SHP77 (cell line): ENCODE results near the gene LSS.

Experiments used
- DNase-seq, 2 experiments: peaks; one replicate each; lab custom pipeline; 2025; lab: John Stamatoyannopoulos, UW

The LSS gene

GRCh38 chr21:46168659-46169386 is 59.8 kb downstream of the LSS start:
- no peak for DNase-seq

GRCh38 chr21:46168238-46168637 is 60.3 kb downstream of the LSS start:
- no peak for DNase-seq

GRCh38 chr21:46165098-46165497 is 63.5 kb downstream of the LSS start:
- no peak for DNase-seq

GRCh38 chr21:46163380-46163779 is 65.2 kb downstream of the LSS start:
- no peak for DNase-seq

- no peak for DNase-seq
Measured at GRCh38 chr21:46161633-46162592, 66.7 kb downstream of the LSS start.

GRCh38 chr21:46160907-46161632 is 67.5 kb downstream of the LSS start:
- no peak for DNase-seq

- no peak for DNase-seq
Measured at GRCh38 chr21:46160657-46160906, 68.0 kb downstream of the LSS start.

GRCh38 chr21:46159841-46160656 is 68.5 kb downstream of the LSS start:
- DNase-seq = no peak

GRCh38 chr21:46159390-46159789 is 69.2 kb downstream of the LSS start:
- no peak for DNase-seq

- DNase-seq = no peak
Measured at GRCh38 chr21:46158666-46159300, 69.8 kb downstream of the LSS start.

- no peak for DNase-seq
Measured at GRCh38 chr21:46157987-46158451, 70.6 kb downstream of the LSS start.

- DNase-seq = no peak
Measured at GRCh38 chr21:46157396-46157986, 71.1 kb downstream of the LSS start.

- DNase-seq = no peak
Measured at GRCh38 chr21:46156678-46157077, 71.9 kb downstream of the LSS start.

- no peak for DNase-seq
Measured at GRCh38 chr21:46156378-46156645, 72.3 kb downstream of the LSS start.

GRCh38 chr21:46155514-46156377 is 72.8 kb downstream of the LSS start, which contains the start of gene FTCD:
FTCD (minus strand) TSS chr21:46155579; CDS start chr21:46155523, 56 bp downstream.
- DNase-seq = no peak

- DNase-seq = no peak
Measured at GRCh38 chr21:46154955-46155513, 73.5 kb downstream of the LSS start.

GRCh38 chr21:46154155-46154954 is 74.2 kb downstream of the LSS start:
- no peak for DNase-seq

- DNase-seq = peak; percentile 34 to 50
Measured at GRCh38 chr21:46153247-46154154, 75.1 kb downstream of the LSS start.
